Neutrophil (primary cell): Measurements from ENCODE around the gene ARMC12.
"Not testable (repeated sequence)": the region's sequence is repeated elsewhere in the genome, so short reads cannot be mapped to it uniquely, and the experiment has no call there.

ENCODE experiments used
- H3K27ac ChIP-seq: fragments of 200-600 bp; sonication (generic); 2 replicates; pipeline ENCODE4 v1.5.1; 2016; ENCODE audit warnings: mild to moderate bottlenecking, moderate library complexity
- H3K27me3 ChIP-seq: fragments of 200-600 bp; sonication (generic); 2 replicates; pipeline ENCODE4 v1.6.0; 2016; ENCODE audit warnings: mild to moderate bottlenecking
- H3K36me3 ChIP-seq: fragments of 200-600 bp; sonication (generic); 2 replicates; pipeline ENCODE4 v1.5.1; 2017
- H3K4me1 ChIP-seq, 2 experiments: fragments of 200-600 bp in 1 of 2; sonication (generic) in 1 of 2; 1 replicate in 1 of 2; 2 replicates in 1 of 2; pipeline versions ENCODE4 v1.5.1 to v1.6.1; 2013 to 2016; ENCODE audit warnings: low read depth in 1 of 2, low read length in 1 of 2, mild to moderate bottlenecking in 1 of 2, moderate library complexity in 1 of 2; ENCODE audit not compliant: control insufficient read depth in 1 of 2, insufficient read depth in 1 of 2
- H3K4me3 ChIP-seq, 2 experiments: fragments of 200-600 bp in 1 of 2; sonication (generic) in 1 of 2; 1 replicate in 1 of 2; 2 replicates in 1 of 2; pipeline ENCODE4 v1.5.1; 2013 to 2016; ENCODE audit warnings: low read depth in 1 of 2, low read length in 1 of 2, mild to moderate bottlenecking in 1 of 2, moderate library complexity in 1 of 2
- H3K9me3 ChIP-seq: fragments of 200-600 bp; sonication (generic); 2 replicates; pipeline ENCODE4 v1.5.1; 2016
- CTCF ChIP-seq: fragments of 200-600 bp; sonication (generic); IDR thresholded peaks from 2 replicates; pipeline ENCODE4 v1.5.1; 2016; ENCODE audit warnings: antibody characterized with exemption

Gene ARMC12

GRCh38 chr6:35733633-35734032 is 3.2 kb upstream of the ARMC12 start:
- Histone ChIP-seq H3K27ac (peak overlapping the region; percentile 95), H3K27me3 (no peaks in the 10 kb centered on the region), H3K9me3 (no peaks in the 10 kb centered on the region), H3K4me3 (no peak overlapping the region), H3K4me1 (peaks cover 73 to 76% of the 10 kb centered on the region in 2 experiments), H3K36me3 (no peaks in the 10 kb centered on the region)
- TF ChIP-seq CTCF: no peak

- peaks cover 66 to 69% of the 10 kb centered on the region in 2 experiments for H3K4me1 ChIP-seq
Observed at GRCh38 chr6:35734319-35734718, 2.5 kb upstream of the ARMC12 start.

GRCh38 chr6:35735452-35735851 is 1.4 kb upstream of the ARMC12 start:
- Histone ChIP-seq H3K27me3 (no peaks in the 10 kb centered on the region), H3K36me3 (no peaks in the 10 kb centered on the region), H3K27ac (peak overlapping the region; percentile 0), H3K9me3 (no peaks in the 10 kb centered on the region), H3K4me3 (no peak overlapping the region), H3K4me1 (peaks cover 55 to 58% of the 10 kb centered on the region in 2 experiments)
- no peak for TF ChIP-seq CTCF

More at GRCh38 chr6:35734319-35734718, 2.5 kb upstream of the ARMC12 start:
- H3K4me3 ChIP-seq, H3K27me3 ChIP-seq, H3K36me3 ChIP-seq, H3K27ac ChIP-seq, H3K9me3 ChIP-seq: not testable (repeated sequence)

GRCh38 chr6:35736253-35736894 is 458 bp upstream of the ARMC12 start:
- no peaks in the 10 kb centered on the region for H3K36me3 ChIP-seq
- no peak overlapping the region for H3K4me3 ChIP-seq
- no peaks in the 10 kb centered on the region for H3K9me3 ChIP-seq
- peak; percentile 74 for TF ChIP-seq CTCF
- no peak overlapping the region for H3K27ac ChIP-seq
- H3K4me1 ChIP-seq: peaks cover 46 to 50% of the 10 kb centered on the region in 2 experiments
- H3K27me3 ChIP-seq: no peaks in the 10 kb centered on the region

GRCh38 chr6:35737413-35738211 is 780 bp downstream of the ARMC12 start:
- no peaks in the 10 kb centered on the region for H3K36me3 ChIP-seq
- H3K27me3 ChIP-seq: no peaks in the 10 kb centered on the region
- H3K4me1 ChIP-seq: peaks cover 33 to 40% of the 10 kb centered on the region in 2 experiments
- H3K9me3 ChIP-seq: no peaks in the 10 kb centered on the region
- TF ChIP-seq CTCF: peak; percentile 86
- H3K4me3 ChIP-seq: no peak overlapping the region
- no peak overlapping the region for H3K27ac ChIP-seq
